Activated T-helper 1 cell treated with Interleukin-2 at 50 U/mL for 16 hours (primary cell): ENCODE results near the gene EML1.
A peak's percentile ranks its signal among the peaks of the same experiment; 100 is the strongest.
"Not testable (repeated sequence)": the region's sequence is repeated elsewhere in the genome, so short reads cannot be mapped to it uniquely, and the experiment has no call there.

ENCODE experiments used
- DNase-seq: peaks from one replicate; pipeline ENCODE4 v3.0.0-alpha.2; 2020; ENCODE audit warnings: low read depth

EML1 gene

GRCh38 chr14:99938896-99939295 is 145.7 kb downstream of the EML1 start:
- no peak for DNase-seq

- no peak for DNase-seq
Measured at GRCh38 chr14:99939421-99939820, 146.2 kb downstream of the EML1 start.

- no peak for DNase-seq
Measured at GRCh38 chr14:99940064-99940463, 146.9 kb downstream of the EML1 start.

DNA sequence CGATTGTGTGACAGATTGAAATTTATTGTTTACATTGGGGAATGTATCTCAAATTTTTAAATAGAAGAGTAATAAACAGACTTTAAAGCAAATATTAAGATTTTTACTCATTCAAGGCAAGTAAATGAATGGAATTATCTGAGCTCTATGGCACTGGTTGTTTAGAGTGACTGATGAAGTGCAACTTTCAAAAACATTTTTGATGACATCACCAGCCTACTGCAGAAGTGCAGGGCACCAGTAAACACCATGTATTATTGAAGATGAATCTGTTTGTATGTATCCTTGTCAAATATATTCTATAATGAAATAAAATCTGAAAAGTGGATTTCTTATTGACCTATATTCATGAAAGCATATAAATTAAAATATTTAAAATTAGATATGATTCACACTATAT is 148.0 kb downstream of the EML1 start:
- no peak for DNase-seq

DNA sequence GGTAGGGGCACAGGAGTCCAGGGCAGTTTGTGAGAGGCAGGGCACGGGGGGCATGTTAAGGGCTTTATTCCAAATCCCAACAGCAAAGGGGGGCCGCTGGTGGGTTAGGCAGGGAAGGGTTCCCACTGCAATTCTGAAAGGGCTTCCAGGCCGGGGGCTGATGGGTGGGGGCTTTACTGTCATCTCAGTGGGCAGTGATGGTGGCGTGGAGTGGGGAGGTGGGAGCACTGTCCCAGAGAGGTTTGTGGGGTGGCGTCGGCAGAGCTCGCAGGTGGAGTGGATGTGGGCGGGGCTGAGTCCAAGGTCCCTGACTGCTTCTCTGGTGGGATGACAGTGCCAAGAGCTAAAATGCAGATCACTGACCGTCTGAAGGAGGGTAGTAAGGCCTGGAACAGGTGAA is 150.4 kb downstream of the EML1 start:
- DNase-seq = no peak

DNA sequence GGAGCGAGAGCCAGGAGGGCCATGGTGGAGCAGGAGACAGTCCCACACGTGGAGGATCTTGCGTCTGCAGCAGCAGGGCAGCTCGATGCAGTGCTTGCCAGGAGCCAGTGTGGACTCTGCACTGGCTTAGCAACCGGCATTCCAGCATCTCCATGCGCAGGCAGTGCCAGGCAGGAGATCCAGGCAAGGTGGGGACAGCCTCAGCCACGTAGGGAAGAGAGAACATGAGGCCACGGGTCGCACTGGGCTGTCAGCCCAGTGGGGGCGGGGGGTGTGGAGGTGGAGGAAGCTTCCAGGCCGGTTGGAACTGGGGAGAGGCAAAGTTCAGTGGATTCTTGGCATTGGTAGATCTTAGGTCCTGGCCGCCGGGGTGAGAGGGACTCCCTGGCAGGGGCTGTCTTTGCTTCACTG is 151.0 kb downstream of the EML1 start:
- DNase-seq = no peak

- no peak for DNase-seq
Measured at GRCh38 chr14:99945732-99946651, 152.8 kb downstream of the EML1 start.

GRCh38 chr14:99946652-99947489 is 153.7 kb downstream of the EML1 start:
- DNase-seq = peak; percentile 14

- DNase-seq = no peak
Measured at GRCh38 chr14:99947695-99948094, 154.5 kb downstream of the EML1 start.

- DNase-seq = not testable (repeated sequence)
Measured at GRCh38 chr14:99949011-99949732, 156.0 kb downstream of the EML1 start.

- DNase-seq = no peak
Measured at GRCh38 chr14:99950181-99950580, 157.0 kb downstream of the EML1 start.

GRCh38 chr14:99951085-99951484 is 157.9 kb downstream of the EML1 start:
- DNase-seq = no peak

- no peak for DNase-seq
Measured at GRCh38 chr14:99952039-99952438, 158.8 kb downstream of the EML1 start.

- no peak for DNase-seq
Measured at GRCh38 chr14:99952453-99952852, 159.2 kb downstream of the EML1 start.

DNA sequence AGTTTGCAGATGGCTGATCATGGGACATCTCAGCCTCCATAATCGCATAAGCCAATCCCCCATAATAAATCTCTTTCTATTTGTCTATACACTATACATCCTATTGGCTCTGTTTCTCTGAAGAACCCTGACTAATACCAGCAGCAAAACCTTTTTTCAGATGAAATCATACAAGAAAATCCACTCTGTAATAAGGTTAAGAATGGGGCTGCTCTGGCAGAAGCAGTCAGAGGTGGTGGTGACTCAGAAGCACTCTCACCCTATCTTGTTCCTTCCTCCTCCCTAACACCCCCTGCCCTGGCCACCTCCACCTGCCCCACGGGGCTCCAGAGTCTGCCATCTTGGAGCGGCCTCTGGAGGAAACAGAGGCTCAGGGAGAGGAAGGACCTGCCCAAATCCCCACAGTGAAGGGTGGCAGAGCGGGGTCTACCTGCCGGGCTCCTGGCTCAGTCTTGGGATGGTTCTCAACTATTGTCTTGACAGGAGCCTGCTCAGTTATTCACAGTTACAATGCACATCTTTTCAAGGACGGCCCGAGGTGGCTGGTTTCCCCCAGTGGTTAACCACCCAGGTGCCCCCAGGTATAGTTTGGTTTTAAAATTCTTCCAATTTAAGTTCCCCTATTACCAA is 162.7 kb downstream of the EML1 start:
- no peak for DNase-seq

GRCh38 chr14:99958380-99958779 is 165.2 kb downstream of the EML1 start:
- no peak for DNase-seq

GRCh38 chr14:99961826-99962518 is 168.8 kb downstream of the EML1 start:
- DNase-seq = no peak

DNA sequence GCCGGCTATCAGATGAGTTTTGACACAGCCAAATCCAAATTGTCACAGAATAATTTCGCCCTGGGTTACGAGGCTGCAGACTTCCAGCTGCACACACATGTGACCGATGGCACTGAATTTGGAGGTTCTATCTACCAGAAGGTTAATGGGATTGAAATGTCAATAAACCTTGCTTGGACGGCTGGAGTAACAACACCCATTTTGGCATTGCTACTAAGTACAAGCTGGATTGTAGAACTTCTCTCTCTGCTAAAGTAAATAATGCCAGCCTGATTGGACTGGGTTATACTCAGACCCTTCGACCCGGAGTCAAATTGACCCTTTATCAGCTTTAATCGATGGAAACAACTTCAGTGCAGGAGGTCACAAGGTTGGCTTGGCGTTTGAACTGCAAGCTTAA is 171.8 kb downstream of the EML1 start:
- no peak for DNase-seq

DNA sequence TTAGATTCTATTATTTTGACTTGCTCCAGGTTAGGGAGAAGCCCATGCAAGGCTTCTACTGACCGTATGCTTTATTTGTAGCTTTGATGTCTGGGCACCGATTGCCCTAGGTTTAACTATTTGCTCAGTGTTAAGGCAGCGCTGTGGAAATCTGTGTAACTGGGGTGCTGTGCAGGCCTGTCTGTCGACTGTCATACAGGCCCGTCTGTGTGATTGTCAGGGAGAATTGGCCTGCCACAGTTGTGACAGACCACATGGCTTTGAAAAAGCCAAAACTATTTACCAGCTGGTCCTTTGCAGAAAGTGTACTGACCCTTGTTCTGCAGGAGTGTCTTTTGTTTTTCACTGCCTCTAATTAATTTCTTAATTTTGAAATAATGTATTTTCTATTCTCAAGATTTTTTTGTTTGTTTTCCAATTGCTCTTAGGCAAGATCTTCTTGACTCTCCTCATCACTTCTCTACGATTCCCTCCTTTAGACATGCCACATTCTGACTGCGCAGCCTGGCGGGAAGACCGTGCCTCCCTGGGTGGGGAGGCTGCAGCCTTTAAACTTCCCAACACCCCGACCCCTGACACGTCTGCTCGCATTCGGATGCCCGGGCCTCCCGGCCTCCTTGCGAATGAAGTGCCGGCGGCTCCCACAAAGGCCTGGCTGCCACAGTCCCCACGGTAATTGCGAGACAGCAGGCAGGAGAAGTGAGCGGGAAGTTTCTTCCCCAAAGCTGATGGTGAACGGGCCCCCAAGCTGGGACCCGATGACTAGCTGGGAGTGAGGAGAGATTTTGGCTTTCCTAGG is 173.0 kb downstream of the EML1 start:
- DNase-seq = no peak

GRCh38 chr14:99966912-99967311 is 173.7 kb downstream of the EML1 start:
- no peak for DNase-seq
